ENCODE results near the gene ENTPD6. TPM values are rescaled to one million over a fixed set of nuclear protein-coding genes. Genes with fewer than 3 reads are reported as not detected.
"Not testable (repeated sequence)": the region's sequence is repeated elsewhere in the genome, so short reads cannot be mapped to it uniquely, and the experiment has no call there.

Gene ENTPD6
- 79.9 and 89.6 TPM in 2 replicates for total RNA-seq (2014; rRNA removed; shearing (Covaris generic))
- polyA plus RNA-seq (2014; cell fraction: nucleus; rRNA removed) = 370 and 374 TPM in 2 replicates

DNA sequence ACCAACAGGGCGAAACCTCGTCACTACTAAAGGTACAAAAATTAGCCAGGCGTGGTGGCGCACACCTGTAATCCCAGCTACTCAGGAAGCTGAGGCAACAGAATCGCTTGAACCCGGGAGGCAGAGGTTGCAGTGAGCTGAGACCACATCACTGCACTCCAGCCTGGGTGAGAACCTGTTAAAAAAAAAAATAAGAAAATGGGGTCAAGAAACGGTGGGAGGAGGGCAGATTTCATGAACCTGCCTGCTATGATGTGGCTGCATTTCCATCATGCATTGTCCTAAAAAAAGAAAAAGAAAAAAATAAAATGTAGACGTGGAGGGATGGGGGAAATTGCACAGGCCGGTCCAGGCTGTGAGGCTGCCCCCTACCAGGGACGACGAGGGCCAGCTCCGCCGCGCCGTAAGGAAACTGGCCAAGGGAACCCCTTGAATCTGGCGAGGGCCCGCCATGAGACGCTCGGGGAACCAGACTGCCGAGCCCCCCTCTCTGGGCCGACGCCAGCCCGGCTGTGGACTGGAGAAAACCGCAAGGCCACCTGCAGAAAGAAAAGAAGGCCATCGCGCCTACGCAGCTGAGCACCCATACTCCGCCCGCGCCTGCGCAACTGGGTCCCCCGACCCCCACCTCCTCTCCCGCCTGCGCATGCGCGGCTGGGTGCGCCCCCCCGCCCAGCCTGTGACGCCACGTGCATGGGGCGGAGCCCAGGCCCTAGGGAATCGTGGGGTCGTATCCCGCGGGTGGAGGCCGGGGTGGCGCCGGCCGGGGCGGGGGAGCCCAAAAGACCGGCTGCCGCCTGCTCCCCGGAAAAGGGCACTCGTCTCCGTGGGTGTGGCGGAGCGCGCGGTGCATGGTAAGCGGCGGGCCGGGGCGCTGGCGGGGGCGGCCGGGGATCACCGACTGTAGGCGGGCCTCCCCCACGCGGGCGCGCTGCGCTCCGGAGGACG is at the start of gene ENTPD6:
Gene ENTPD6 (plus strand): TSS at position 699 of the 948 bp plus-strand sequence. CDS start 10,825 bp downstream, outside the sequence.
- DNase-seq (ENCODE audit: extremely low read depth, low read depth) = peak; percentile 88

- DNase-seq (ENCODE audit: extremely low read depth, low read depth) = no peak
Observed at GRCh38 chr20:25146976-25147375, 48.5 kb upstream of the ENTPD6 start.

- DNase-seq (ENCODE audit: extremely low read depth, low read depth) = no peak
Observed at GRCh38 chr20:25147716-25148115, 47.8 kb upstream of the ENTPD6 start.

DNA sequence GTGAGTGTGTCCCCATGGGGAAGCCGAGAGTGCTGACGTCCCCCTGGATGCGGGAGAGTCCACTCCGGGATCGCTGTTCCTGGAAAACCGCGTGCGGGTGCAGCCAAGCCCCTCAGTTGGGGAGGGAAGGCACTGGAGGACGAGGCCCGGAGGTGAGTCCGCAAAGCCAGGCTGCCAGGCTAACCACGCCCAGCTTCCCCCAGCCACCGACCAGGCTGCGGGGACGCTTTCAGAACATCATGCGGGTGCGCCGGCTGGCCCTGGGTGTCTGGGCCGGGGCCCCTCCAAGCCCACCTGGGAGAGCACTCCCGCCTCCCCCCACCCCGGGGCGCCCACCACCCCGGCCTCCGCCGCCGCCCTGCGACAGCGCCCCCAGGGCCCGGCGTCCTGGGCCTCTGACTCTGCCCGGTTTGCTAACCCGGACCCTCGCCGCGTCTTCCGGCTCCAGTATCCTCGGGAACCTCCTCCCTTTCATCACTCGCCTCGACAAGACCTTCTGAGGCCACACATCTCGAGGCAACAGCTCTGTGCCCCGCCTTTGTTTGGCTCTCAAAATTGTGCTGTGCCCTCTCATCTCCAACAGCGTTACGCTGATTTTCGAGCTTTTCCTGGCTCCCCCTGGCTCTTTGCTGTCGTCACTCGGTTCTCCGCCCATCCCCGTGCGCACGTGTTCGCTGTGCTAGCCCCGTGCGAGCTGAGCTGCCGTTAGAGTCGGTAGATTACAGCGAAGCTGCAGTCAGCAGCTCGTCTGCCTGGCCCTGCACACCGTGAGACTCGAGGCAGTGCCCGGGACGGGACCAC is 47.1 kb upstream of the ENTPD6 start:
- DNase-seq (ENCODE audit: extremely low read depth, low read depth) = no peak

DNA sequence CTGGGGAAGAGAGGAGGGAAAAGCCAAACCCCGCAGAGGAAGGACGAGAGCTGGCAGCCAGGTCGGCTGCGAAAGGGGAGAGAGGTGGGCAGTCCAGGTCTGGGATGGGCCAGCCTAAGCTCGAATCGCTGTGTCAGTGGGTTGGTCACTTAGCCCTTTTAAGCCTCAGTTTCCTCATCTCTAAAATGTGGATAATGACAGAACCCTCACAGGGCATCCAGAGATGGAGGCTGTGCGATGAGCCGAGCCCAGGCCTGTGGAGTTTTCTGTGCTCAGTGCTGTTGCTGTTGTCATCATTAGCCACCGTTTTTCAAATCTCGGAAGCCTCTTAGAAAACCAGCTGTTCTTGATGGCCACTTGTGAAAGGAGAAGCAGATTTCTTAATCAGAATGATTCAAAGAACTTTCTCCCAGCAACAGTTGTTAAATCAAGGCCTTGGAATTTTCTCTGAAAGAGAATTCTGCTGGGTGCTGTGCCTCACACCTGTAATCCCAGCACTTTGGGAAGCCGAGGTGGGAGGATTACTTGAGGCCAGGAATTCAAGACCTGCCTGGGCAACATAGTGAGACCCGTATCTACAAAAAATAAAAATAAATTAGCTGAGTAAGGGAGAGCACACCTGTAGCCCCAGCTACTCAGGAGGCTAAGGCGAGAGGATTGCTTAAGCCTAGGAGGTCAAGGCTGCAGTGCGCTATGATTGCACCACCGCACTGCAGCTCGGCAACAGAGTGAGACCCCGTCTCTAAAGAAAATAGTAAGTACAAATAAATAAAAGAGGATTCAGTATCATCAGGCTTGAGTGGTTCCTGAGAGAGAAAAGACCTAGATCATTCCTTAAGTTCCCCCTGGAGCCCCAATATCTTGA is 46.3 kb upstream of the ENTPD6 start:
- no peak for DNase-seq (ENCODE audit: extremely low read depth, low read depth)

GRCh38 chr20:25150016-25150415 is 45.5 kb upstream of the ENTPD6 start:
- no peak for DNase-seq (ENCODE audit: extremely low read depth, low read depth)

GRCh38 chr20:25158043-25158442 is 37.5 kb upstream of the ENTPD6 start:
- DNase-seq (ENCODE audit: extremely low read depth, low read depth) = no peak

DNA sequence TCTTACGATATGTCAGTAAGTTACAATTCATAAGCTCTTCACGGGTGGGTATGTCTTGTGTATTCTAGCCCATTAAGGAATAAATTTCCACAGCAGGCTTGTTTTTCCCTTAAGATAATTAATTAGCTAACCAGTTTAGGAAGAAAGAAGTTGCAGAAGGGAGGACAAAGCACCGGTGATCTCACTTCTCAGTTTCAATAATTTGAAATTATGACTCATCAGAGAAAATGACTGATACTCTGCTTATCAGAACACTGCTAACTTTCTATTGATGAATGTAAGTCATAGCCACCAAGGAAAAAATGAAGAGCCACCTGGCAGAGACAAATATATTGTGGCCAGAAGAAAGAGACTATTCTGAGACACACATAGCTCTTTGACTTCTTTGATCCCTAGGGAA is 35.0 kb upstream of the ENTPD6 start:
- no peak for DNase-seq (ENCODE audit: extremely low read depth, low read depth)

GRCh38 chr20:25160897-25161296 is 34.6 kb upstream of the ENTPD6 start:
- no peak for DNase-seq (ENCODE audit: extremely low read depth, low read depth)

- no peak for DNase-seq (ENCODE audit: extremely low read depth, low read depth)
Observed at GRCh38 chr20:25165128-25165527, 30.4 kb upstream of the ENTPD6 start.

- DNase-seq (ENCODE audit: extremely low read depth, low read depth) = not testable (repeated sequence)
Observed at GRCh38 chr20:25166105-25166782, 29.3 kb upstream of the ENTPD6 start.

DNA sequence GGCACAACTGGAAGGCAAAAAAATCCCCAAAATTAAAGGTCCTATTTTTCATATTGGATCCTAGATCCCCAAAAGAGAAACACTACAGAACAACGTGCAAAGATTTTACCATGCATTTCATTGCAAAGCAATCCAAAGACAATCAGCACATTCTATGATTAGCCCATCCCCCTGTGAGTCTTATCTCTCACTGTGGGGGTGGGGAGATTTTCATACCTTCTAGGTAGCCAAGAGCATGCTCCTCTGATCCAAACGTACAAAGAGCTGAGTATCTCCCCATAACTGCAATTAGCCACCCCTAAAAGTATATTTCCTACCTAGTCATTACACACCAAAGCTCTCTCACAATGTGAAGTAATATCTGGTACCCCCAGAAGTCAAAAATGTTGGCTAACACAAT is 22.2 kb upstream of the ENTPD6 start:
- no peak for DNase-seq (ENCODE audit: extremely low read depth, low read depth)

GRCh38 chr20:25173886-25174308 is 21.6 kb upstream of the ENTPD6 start:
- no peak for DNase-seq (ENCODE audit: extremely low read depth, low read depth)

GRCh38 chr20:25176184-25176583 is 19.3 kb upstream of the ENTPD6 start:
- DNase-seq (ENCODE audit: extremely low read depth, low read depth) = no peak

DNA sequence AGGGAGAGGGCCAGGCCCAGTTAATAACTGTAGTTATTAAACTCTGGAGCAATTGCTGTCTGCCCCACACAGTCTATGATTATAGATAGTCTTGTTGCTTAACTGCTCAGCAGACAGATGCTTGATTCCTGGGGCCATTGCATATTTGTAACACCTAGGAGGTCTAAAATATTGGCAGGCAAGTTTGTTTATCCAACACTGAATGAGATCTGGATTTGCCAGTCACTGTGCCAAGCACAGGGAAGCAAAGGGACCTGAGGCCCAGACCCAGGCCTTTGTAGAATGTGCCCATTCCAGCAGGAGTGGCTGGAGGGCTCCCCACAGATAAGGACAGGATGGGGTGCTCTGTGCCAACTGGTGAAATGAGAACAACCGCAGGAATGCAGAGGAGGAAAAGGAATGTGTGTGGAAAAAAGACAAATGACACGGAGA is 17.6 kb upstream of the ENTPD6 start:
- no peak for DNase-seq (ENCODE audit: extremely low read depth, low read depth)

- DNase-seq (ENCODE audit: extremely low read depth, low read depth) = peak; percentile 62
Observed at GRCh38 chr20:25178563-25179438, 16.7 kb upstream of the ENTPD6 start.

- DNase-seq (ENCODE audit: extremely low read depth, low read depth) = no peak
Observed at GRCh38 chr20:25179439-25180089, 15.9 kb upstream of the ENTPD6 start.

DNA sequence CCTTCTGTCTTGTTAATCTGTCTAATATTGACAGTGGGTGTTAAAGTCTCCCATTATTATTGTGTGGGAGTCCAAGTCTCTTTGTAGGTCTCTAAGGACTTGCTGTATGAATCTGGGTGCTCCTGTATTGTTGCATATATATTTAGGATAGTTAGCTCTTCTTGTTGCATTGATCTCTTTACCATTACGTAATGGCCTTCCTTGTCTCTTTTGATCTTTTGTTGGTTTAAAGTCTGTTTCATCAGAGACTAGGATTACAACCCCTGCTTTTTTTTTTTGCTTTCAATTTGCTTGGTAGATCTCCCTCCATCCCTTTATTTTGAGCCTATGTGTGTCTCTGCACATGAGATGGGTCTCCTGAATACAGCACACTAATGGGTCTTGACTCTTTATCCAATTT is 11.1 kb upstream of the ENTPD6 start:
- DNase-seq (ENCODE audit: extremely low read depth, low read depth) = not testable (repeated sequence)

Measured in NCI-H460 (cell line).